Measurements from ENCODE around the gene MYO6.

GRCh38 chr6:75884822-75885221 lies 135.8 kb downstream of the MYO6 start:
- TF ChIP-seq CTCF (IDR thresholded peaks at IDR 0.05; ENCODE audit: poor library complexity), result no peak
- TF ChIP-seq EZH2phosphoT487 (IDR thresholded peaks at IDR 0.05; ENCODE audit: low read depth, severe bottlenecking, unreplicated experiment), result no peak
- TF ChIP-seq EZH2 (IDR thresholded peaks at IDR 0.05; ENCODE audit: borderline replicate concordance), result no peak
